ENCODE measurements around the gene UGT1A6.

UGT1A6 gene

DNA sequence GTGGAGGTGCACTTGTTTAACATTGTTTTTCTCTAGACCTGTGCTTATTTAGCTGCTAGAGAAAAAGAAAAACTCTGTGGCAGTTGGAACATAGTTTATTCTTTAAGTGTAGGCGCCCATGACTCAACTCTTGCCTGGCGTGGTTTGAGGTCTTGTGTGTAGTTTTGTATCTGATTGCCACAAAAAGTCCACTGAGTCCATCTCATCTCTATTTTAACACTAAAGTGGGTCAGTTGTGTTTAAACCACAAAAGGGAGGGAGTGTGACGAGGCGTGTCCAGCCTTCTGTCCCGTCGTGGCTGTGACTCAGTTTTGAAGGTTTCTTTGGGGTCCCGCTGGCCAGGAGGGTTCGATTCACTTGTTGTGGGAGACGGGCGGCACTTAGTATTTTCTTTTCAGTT, 36.2 kb upstream of the UGT1A6 start:
- no peak overlapping the region for H3K4me3 ChIP-seq (ENCODE audit: low read length)
- TF ChIP-seq, protein P1, sequence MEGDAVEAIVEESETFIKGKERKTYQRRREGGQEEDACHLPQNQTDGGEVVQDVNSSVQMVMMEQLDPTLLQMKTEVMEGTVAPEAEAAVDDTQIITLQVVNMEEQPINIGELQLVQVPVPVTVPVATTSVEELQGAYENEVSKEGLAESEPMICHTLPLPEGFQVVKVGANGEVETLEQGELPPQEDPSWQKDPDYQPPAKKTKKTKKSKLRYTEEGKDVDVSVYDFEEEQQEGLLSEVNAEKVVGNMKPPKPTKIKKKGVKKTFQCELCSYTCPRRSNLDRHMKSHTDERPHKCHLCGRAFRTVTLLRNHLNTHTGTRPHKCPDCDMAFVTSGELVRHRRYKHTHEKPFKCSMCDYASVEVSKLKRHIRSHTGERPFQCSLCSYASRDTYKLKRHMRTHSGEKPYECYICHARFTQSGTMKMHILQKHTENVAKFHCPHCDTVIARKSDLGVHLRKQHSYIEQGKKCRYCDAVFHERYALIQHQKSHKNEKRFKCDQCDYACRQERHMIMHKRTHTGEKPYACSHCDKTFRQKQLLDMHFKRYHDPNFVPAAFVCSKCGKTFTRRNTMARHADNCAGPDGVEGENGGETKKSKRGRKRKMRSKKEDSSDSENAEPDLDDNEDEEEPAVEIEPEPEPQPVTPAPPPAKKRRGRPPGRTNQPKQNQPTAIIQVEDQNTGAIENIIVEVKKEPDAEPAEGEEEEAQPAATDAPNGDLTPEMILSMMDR (conservative IDR thresholded peaks at IDR 0.05; ENCODE audit: low read length) = no peak
- no peak for DNase-seq (ENCODE audit: low read depth)

DNA sequence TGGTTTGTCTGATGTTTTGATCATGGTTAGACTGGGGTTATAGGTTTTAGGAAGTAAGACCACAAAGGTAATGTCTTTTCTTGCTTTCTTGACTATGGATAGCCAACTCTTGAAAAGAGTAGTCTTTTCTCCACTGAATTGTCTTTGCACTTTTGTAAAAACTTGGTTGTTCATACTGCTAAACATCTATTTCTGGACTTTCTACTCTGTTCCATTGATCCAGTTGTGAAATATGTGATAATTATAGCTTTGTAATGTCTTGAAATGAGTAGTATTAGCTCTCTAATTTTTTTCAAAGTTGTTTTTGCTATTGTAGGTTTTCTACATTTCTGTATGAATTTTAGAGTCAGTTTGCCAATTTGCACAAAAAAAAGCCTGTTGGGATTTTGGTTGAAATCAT, 34.1 kb upstream of the UGT1A6 start:
- TF ChIP-seq, protein P1 (conservative IDR thresholded peaks at IDR 0.05; ENCODE audit: low read length) = no peak
- H3K4me3 ChIP-seq (ENCODE audit: low read length) = no peak overlapping the region
- DNase-seq (ENCODE audit: low read depth) = no peak

DNA sequence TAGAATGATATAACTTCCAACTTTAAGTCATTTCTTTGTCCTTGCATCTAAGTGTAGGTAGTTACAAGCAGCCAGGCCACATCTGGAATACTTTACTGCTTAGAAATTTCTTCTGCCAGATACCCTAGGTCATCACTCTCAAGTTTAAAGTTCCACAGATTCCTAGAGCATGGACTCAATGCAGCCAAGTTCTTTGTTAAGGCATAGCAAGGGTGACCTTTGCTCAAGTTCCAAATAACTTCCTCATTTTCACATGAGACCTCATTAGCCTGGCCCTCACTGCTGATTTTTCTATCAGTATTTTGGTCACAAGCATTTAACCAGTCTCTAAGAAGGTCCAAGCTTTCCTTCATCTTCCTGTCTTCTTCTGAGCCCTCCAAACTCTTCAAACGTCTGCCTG, 28.8 kb upstream of the UGT1A6 start:
- DNase-seq (ENCODE audit: low read depth) = no peak
- TF ChIP-seq, protein P1 (conservative IDR thresholded peaks at IDR 0.05; ENCODE audit: low read length) = no peak
- H3K4me3 ChIP-seq (ENCODE audit: low read length) = no peak overlapping the region

DNA sequence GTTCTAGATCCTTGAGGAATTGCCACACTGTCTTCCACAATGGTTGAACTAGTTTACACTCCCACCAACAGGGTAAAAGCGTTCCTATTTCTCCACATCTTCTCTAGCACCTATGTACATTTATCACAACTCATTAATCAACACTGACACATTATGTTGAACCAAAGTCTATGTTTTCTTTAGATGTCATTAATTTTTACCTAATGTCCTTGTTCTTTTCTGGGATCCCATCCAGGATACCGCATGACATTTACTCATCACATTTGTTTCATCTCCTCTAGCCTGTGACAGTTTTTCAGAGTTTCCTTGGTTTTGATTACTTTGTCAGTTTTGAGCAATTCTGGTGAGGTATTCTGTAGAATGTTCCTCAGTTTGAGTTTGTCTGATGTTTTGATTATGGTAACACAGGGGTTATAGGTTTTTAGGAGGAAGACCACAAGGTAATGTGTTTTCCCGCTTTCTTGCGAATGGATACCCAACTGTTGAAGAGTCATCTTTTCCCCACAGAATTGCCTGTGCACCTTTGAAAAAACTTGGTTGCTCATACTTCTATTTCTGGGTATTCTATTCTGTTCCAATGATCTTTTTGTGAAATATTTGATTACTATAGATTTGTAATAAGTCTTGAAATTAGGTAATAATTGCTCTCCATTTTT, 24.0 kb upstream of the UGT1A6 start:
- TF ChIP-seq, protein P1 (conservative IDR thresholded peaks at IDR 0.05; ENCODE audit: low read length) = no peak
- H3K4me3 ChIP-seq (ENCODE audit: low read length) = no peak overlapping the region
- no peak for DNase-seq (ENCODE audit: low read depth)

DNA sequence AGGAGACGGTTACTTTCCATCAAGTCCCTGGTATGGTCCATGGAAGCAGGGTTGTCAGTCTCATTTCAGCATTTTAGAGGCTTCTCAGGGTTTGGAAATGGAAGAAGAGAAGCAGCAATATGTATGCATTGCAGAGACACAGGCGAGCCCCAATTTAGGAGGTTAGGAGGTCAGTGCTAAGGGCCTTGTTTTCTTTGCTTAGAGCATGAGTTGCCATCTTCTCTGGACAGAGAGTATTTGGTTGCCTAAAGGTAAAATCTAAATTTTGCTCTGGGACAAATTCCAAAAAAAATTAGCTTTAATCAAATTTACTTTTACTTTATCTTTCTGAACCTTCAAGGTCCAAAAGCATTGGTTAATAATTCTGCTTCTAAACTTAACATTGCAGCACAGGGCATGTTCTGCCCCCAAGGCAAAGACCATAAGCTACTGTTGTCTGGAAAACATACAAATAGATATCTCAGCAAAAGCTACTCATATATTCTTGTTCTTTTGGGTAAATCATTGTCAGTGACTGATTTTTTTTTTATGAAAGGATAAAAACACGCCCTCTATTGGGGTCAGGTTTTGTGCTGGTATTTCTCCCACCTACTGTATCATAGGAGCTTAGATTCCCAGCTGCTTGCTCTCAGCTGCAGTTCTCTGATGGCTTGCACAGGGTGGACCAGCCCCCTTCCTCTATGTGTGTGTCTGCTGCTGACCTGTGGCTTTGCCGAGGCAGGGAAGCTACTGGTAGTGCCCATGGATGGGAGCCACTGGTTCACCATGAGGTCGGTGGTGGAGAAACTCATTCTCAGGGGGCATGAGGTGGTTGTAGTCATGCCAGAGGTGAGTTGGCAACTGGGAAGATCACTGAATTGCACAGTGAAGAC, 21.2 kb upstream of the UGT1A6 start, which contains the start of gene UGT1A9:
TSS of gene UGT1A9 (plus strand) at position 609 of the 872 bp plus-strand sequence. CDS start at position 646, 37 bp downstream.
- H3K4me3 ChIP-seq (ENCODE audit: low read length) = no peak within 1 kb of the TSS
- TF ChIP-seq, protein P1 (conservative IDR thresholded peaks at IDR 0.05; ENCODE audit: low read length) = no peak
- DNase-seq (ENCODE audit: low read depth) = no peak

DNA sequence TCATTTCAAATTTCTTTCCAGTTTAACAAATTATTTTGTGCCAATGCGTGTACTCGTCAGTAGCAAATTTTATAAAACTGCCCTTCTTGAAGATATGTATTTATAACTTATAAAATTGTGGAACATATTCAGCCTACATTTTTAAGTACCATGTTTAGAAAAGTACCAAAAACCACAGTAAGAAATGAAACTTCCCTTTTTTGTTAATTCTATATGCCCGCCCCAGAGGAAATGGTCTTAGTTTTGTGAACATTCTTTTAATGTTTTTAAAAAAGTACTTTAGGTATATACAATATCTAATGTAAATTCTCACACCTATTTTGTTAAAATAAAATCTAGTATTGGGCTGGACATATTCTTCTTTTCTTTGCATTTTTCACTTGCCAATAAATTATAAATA, 19.8 kb upstream of the UGT1A6 start:
- TF ChIP-seq, protein P1 (conservative IDR thresholded peaks at IDR 0.05; ENCODE audit: low read length) = no peak
- no peak overlapping the region for H3K4me3 ChIP-seq (ENCODE audit: low read length)
- DNase-seq (ENCODE audit: low read depth) = no peak

Data from AG10803 (cell line).